IPS DF 4.7 (cell line): ENCODE measurements around the gene CTSH.
"Not testable (repeated sequence)": the region's sequence is repeated elsewhere in the genome, so short reads cannot be mapped to it uniquely, and the experiment has no call there.

Experiments
- DNase-seq: peaks from one replicate; pipeline ENCODE4 v3.0.0-alpha.2; 2013; ENCODE audit warnings: low spot score; ENCODE audit errors: extremely low read depth

Gene CTSH

DNA sequence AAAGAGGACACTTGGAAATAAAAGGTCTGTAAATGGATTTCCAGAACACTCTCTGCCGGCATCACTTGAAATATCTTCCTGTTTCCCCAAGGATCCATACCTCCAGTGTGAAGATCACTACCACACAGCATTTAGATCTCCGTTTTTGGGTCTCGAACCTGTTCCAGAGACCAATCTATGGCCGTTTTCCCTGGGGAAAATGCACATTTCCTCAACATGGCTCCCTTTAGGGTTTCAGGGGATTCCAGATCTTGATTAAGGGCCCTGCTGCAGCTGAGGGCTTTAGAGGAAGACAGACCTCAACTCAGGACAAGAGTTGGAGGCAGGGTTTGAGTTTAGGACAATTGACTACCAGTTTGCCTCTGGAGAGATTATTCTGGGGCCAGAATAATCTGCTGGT lies 2.1 kb downstream of the CTSH start:
- DNase-seq = no peak

DNA sequence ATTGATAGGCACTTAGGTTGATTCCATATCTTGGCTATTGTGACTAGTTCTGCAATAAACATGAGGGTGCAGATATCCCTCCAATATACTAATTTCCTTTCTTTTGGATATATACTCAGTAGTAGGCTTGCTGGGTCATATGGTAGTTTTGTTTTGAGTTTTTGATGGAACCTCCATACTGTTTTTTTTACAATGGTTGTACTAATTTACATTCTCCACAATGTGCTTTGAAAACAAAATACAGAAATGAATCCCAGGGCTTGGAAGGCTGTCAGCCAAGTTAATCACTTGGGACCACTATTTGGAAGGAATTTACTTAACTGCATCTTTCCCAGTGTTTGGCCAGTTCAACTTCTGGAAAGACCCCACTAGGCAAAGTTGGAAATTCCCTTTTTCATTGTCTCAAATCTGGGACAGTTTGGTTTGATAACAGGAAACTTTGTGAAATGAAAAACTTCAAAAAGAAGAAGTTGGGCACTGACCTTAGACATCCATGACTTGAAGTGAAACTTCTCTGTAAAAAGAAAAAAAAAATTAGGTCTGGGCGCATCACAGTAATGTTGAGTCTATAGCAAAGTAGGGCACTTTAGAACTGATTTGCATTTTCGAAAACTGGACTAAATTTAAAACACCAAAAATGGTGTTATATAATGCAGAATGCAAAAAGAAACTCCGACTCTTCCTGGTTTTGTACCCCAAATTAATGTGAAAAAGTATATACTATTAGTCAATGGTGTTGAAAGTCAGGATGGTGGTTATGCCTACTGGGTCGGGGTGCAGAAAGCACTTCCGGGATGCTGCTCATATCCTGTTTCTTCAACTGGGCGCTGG lies 6.0 kb downstream of the CTSH start:
- no peak for DNase-seq

DNA sequence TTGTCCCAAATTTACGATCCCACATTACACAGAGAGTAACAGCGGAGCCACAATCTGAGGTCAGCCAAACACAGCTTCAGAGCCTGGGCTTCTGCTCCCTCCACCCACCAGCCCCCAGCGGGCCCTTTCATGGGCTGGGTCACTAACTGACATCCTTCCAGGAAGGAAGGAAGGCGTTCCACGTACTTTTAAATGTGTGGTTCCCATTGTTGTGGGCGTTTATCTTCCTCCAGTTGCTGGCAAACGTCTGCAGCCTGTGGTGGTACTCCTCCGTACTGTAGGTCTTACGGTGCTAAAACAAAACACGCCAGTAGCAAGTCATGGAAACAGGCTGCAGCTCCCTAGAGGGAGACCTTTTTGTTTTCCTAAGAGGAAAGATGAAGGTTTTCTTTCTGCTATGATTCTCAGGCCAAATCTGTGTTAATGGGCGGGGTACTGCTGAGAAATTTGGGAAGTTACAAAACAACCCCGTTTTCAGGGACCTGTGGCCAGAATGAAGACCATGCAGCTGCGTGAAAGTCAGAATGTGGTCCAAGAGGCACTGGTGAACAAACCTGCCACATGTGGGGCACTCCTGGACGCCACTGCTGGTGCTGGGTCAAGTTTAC lies 7.6 kb downstream of the CTSH start:
- DNase-seq = no peak

DNA sequence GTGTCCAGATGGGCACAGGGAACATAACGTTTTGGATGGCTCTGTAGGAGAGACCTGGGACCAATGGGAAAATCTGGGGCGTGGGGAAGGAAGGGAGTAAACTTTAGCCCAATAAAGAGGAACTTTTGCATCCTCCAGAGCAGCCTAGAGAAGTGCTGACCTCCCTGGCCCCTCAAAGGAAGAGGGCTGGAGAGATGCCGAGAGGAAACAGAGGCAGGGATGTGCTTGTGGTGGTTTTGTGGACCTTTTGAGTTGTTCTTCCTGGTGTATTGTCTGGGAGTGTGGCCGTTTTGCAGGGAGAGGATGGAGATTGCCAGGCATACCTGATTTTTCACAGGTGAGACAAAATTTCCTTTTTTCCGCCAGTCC lies 10.2 kb downstream of the CTSH start:
- DNase-seq = no peak

DNA sequence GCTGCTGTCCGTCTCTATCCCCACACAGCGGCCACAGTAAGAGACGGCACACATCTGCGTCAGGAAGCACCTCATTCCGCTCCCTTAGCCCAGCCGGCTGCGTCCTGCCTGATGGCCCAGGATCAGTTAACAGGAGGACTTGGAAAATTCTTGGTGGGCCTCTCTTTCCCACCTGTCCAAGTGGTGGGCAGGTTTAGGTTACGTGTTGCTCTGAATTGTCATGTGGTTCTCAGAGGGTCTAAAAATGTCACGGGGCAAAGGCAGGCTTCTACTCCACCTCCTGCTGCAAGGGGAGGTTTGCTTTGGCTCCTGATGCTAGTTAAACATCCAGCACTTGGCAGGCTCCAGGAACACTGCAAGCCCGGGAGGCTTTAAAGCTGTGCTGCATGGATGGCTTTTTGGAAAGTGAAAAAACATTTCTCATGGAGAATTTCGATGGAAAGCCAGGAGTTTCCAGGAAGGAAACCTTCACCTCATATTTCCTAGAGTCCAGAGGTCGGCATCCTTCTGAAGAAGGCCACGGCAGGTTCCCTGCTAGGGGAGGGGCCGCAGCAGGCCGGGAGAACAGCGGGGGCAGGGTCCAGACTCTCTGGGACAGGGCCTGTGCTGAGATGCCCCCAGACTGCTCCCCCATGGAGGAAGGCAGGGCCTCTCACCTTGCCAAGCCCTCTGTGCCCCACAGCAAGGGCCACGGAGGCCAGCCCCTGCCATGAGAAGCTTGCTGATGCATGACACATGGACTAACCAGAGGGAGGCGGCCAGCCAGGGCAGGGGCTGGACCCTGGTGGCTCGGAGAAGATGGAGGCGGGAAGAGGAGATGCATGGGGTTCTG lies 10.8 kb downstream of the CTSH start:
- DNase-seq = no peak

DNA sequence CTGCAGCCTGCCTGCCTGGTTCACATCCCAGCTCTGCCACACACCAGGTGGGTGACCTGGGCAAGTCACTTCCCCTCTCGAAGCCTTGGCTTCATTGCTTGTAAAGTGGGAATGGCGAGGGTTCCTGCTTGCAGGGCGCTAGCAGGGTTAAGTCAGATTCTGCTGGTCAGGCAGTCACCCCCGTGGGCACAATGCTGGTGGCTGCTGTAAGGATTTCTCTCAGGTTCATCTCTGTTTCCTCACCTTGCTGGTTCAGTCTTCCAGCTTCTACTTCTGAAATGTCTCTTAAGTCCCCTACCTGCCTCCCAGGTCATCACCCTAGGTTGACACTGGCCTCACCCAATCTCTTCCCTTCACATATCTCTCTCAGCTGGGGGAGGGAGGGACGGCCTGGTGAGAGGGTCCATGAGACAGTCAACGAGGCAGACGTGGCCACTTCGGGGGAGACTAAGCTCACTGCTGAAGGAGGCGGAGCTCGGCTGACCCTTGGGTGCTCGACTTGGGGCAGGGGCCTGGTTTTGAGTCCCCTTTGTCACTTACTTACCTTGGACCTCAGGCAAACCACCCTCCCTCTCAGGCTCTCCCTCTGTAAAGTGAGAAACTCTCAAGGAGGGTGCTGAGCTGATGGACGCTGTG lies 11.5 kb downstream of the CTSH start:
- DNase-seq = no peak

DNA sequence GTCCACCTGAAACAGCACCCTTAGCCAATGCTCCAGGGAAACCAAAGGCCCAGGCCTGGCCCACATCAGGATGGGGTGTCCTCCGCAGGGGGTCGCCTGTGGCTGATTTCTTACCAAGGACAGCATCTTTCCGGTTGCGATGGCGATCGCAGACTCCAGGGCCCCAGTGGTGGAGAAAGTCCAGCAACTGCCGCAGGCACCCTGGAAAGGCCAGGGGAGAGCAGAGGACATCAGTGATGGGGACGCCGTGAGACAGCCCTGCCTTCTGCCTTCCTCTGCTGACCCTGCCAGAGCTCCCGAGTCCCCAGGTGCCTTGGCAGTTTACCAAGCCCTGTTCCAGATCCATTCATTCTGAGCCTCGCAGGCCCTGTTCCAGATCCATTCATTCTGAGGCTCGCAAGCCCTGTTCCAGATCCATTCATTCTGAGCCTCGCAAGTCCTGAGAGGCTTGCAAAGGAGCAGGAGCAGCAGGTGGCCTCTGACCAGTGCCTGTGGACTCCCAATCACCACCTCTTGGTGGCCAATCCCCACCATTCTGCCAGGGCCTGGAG lies 12.5 kb downstream of the CTSH start:
- no peak for DNase-seq

DNA sequence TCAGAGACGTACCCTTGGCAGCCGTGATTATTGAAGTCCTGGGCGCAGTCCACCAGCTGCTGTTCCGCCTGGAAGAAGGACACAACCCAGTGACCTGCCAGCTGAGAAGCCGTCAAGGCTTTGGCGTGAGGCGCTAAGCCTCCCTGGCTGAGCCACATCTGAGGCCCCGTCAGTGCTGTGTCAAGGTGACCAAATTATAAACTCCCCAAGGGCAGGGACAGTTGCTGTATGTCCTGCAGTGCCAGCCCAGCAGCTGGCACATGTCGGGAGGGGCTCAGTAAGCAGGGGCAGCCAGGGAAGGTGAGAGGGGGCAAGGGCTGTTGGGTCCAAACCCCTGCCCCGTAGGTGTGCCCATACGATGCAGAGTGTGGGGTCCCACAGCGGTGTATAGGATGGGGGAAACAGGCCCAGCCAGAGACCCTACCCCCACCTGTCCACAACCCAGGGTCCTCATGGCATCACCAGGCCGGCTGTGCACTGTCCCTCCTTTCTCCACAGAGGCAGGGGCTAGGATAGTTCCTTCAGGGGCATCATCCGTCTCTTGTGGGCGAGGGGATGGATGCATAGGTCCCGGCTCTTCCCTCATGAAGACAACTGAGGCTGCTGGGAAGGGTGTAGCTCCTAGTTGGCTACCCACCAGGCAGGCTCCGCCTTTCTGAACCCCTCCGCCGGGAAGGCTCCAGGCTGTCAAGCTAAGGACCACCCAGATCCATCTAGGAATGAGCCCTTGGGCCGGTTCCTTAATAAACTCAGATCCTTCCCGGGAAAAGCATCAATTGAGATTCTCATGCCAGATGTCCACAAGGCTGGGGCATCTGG lies 13.2 kb downstream of the CTSH start:
- DNase-seq = no peak

DNA sequence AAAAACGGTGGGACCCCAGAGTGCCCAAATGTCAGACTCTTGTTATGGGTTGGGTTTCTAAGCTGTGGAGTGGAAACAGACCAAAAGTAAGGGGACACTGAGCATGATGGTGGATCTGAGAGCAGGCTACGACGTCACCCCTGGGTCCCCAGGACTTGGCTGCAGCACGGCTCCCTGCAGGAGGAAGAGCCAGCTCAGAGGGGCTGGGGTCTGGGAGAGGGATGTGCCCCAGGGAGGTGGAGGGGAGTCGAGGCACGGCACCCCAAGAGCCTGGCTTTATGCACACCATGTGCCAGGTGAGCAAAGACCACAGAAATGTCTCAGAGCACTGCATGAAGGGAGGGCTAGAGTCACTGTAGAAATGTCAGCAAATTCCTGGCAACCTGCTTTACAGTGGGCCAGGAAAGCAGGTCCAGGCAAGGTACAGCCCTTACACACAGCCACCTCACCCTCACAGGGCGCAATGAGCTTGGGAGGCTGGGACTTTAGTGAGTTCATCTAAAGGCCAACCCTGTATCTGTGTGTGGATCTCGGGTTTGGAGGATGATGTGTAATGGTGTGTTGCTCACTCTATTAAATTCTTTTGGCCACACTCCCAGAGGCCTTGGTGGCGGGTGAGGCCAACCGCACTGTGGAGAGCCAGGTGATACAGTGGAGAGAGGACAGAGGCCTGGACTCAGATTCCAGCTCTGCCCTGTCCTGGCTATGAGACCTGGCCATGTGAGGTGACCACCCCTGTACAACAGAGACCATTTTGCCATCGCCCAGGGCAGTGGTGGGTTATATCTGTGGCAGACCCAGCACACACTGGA lies 14.1 kb downstream of the CTSH start:
- DNase-seq = no peak

DNA sequence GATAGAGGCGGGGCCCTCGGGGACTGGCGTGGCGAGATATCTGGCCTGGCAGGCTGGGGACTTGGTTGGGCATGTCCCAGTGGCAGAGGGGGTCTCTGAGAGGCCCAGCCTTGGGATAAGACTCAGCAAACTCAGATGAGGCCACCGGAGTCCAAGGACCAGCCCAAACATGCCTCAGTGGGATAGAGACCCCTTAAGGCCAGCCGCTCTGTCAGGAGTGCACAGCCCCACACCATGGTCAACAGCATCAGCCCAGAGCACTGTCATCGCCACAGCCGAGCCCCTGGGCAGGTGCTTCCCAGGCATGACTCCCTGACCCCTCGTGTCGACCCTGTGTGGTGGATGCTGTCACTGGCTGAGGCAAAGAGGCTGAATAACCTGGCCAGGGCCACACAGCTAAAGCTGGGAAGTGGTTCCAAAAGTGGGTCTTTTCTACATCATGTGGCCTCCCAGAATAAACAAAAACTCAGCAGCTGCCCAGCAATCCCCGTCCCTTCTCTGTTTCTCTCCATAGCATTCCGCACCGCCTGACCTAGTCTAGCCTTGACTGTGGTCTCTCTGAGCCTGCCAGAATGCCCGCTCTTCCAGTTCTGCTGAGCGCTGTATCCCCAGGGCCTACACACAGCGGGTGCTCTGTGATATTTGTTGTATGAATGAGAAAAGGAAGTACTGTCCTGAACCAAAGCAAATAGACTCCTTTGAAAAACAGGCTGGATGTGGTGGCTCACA lies 15.1 kb downstream of the CTSH start:
- DNase-seq = no peak

DNA sequence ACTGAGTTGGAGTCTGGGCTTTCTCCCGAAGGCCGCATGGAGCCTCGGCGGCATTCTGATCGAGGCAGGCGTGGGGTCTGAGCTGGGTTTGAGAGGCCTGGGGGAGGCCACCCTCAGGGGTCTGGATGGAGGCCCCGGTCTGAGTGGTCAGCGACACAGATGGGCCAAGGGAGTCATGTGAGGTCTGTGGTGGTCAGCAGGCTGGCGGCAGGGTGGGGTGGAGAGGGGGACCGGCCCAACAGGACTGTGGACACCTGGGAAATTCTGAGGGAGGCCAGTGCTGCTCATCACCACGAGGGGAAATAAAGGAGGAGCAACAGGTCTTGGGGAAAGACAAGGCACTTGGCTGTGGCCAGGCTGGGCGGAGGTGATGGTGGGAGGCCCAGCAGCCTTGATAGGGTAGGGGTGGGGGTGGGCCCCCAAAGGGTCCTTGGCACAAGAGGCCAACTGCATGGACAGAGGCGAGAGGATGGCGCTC lies 16.2 kb downstream of the CTSH start:
- DNase-seq = no peak

DNA sequence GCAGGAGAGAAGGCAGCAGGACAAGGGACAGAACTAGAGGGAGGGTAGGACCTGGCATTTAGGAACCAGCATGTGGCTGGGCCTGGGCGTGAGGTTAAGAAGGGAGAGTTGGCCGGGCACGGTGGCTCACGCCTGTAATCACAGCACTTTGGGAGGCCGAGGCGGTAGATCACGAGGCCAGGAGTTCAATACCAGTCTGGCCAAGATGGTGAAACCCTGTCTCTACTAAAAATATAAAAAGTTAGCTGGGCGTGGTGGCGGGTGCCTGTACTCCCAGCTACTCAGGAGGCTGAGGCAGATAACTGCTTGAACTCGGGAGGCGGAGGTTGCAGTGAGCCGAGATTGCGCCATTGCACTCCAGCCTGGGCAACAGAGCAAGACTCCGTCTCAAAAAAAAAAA lies 16.7 kb downstream of the CTSH start:
- DNase-seq = not testable (repeated sequence)

DNA sequence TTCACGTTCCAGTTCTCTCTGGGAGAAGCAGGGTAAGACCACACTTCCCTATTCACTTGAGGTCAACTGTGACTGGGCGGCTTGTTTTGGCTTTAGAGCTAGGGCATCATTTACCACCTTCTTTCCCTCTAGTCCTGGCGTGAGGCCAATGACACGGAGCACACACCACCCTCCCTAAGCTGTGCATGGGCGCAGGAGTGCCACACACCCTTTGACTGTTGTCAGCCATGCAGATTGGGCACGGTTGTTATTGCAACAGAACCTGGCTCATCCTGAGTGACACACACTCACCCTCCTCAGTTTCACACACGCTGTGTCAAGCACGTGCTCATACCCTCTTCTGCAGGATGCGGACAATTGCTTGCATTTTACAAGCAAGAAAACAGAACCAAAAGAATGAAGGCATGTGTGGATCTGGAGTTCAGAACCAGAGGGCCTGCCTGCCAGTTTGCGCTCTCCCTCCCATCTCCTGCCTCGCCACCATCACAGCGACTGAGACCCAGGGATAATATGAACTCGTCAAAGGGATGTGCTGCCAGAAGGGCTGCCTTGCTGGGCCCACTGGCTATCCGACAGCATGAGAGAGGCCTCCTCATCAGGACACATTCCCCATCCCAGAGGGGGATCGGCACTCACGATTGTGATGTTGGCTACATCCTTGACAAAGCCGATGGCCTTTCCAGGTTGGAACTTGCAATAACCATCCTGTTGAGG lies 17.6 kb downstream of the CTSH start:
- DNase-seq = no peak

DNA sequence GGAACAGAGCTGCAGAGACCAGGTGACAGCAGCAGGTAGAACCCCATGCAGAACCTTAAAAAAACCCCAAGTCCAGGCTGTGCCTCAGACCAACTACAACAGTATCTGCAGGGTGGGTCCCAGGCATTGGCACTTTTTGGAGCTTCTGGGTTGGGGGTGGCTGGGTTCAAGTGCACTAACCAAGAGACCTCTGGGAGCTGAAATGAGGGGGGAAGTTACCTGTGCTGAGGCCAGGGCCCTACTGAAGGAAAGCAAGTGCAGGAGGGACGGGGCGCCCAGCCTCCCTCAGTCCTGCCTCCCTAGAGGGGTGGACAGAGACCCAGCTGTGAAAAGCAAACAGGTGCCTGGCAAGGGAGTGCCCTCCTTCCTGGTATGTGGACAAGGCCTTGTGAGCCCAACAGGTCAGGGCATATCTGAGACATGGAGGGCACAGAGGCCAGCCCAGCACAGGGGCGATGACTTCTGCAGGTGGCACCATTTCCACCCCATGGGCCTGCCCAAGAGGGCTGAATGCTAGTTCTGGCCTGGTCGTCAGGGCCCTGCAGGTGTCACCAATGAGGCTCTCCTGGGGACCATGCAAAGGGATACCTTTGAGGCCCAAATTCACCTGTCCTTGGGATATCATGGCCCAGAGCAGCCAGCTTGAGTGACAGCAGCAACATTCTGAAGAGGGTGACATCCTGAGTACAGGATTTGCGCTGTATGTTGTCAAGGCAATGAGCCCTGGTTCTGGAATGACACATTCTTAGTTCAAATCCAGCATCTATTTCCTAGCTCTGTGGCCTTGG lies 18.7 kb downstream of the CTSH start:
- no peak for DNase-seq

DNA sequence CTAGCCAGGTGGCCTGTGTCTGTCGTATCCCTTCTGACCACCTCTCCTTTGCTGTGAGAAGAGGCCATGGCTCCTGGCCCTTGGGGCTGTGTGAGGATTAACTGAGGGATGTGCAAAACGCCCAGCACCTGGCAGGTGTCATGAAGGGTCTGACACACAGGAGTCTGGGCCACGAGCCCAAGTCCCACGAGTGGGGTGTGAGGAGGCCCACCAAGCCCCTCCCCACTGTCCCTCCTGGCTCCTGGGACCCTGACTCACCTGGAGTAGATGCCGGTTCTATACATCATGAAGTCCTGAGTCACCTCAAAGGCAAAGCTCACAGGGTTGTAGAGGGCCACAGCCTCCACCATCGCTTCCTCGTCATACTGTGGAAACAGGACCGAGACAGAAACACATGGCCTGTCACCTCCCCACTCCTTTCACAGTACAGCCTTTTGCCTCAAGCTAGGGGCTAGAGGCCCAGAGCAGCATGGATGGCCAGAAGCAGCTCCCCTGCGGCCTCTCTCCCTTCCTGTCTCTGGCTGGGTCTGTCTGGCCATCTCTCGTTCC lies 19.7 kb downstream of the CTSH start:
- DNase-seq = no peak

DNA sequence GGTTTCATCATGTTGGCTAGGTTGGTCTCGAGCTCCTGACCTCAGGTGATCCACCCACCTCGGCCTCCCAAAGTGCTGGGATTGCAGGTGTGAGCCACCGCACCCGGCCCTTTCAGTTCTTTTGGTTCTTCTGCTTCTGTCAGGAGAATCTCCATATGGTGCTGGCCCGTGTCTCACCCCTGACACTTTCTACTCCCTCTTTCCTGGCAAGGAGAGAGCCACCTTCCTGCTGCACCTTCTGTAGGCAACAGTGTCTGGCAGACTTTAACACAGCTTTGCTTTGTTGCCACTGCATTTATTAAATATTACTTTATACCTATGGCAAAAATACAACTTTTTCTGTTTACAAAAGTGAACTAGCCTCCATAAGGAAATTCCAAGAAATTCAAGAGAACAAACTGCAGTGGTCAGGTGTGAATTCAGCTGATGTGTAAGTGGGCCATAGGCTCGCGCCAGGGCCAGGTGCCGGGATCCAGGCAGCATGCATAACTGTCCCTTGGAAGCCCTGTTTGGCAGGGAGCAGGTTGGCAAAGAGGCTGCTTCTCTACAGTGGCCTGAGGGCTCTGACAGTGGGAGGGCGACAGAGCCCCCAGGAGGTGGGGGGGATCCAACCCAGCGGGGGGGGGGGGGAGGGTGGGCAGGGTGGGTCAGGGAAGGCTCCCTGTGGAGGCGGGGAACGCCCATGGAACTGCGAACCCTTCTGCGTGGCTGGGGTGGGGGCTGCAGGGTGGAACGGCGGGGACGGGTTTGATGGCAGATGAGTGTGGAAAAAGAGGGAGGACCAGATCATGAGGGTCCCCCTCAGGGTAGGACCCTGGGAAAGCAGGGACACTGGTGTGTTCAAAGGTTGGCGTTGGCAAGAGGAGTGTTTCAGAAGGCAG lies 21.1 kb downstream of the CTSH start:
- no peak for DNase-seq
